ENCODE results near the gene RAB25.

Gene RAB25

GRCh38 chr1:156051011-156051725 lies 9.8 kb upstream of the RAB25 start:
- TF ChIP-seq CTCF (IDR thresholded peaks at IDR 0.05; ENCODE audit: insufficient read depth, low read length, poor library complexity, severe bottlenecking): no peak
- no peak for TF ChIP-seq EZH2phosphoT487 (conservative IDR thresholded peaks at IDR 0.05; ENCODE audit: low read length)
- H3F3A ChIP-seq (ENCODE audit: insufficient read depth): peaks cover 10% of the 10 kb centered on the region
- H3K9ac ChIP-seq (ENCODE audit: low read length): no peak overlapping the region
- H3K36me3 ChIP-seq (ENCODE audit: low read length): peaks cover 2% of the 10 kb centered on the region; the same call in 1 of the 2 replicates
- no peak overlapping the region for H3K4me3 ChIP-seq (ENCODE audit: insufficient read depth, low read length, poor library complexity, severe bottlenecking)
- H3K9me3 ChIP-seq (ENCODE audit: insufficient read depth, low read length): no peaks in the 10 kb centered on the region
- no peak overlapping the region for H3K4me2 ChIP-seq (ENCODE audit: low read depth, low read length, poor library complexity, severe bottlenecking)
- H3K79me2 ChIP-seq (ENCODE audit: insufficient read depth, low read length): peaks cover 13% of the 10 kb centered on the region
- no peaks in the 10 kb centered on the region for H4K20me1 ChIP-seq (ENCODE audit: low read depth, low read length)
- H3K27me3 ChIP-seq (ENCODE audit: low read length): no peaks in the 10 kb centered on the region
- H2AFZ ChIP-seq (ENCODE audit: low read depth, low read length, severe bottlenecking): no peak overlapping the region
- no peaks in the 10 kb centered on the region for H3K9me2 ChIP-seq (replicated peaks; ENCODE audit: insufficient read depth, low read length)
- H3K27ac ChIP-seq (ENCODE audit: low read depth, low read length): no peak overlapping the region

- TF ChIP-seq EZH2phosphoT487 (conservative IDR thresholded peaks at IDR 0.05; ENCODE audit: low read length) (no peak), CTCF (IDR thresholded peaks at IDR 0.05; ENCODE audit: insufficient read depth, low read length, poor library complexity, severe bottlenecking) (no peak)
- H3K36me3 ChIP-seq (ENCODE audit: low read length): no peaks in the 10 kb centered on the region
- H3K9ac ChIP-seq (ENCODE audit: low read length): peak overlapping the region; percentile 91
- peak overlapping the region; percentile 68 for H3K4me2 ChIP-seq (ENCODE audit: low read depth, low read length, poor library complexity, severe bottlenecking)
- H3F3A ChIP-seq (ENCODE audit: insufficient read depth): peaks cover 10% of the 10 kb centered on the region
- no peaks in the 10 kb centered on the region for H3K27me3 ChIP-seq (ENCODE audit: low read length)
- peak overlapping the region; percentile 52 for H3K27ac ChIP-seq (ENCODE audit: low read depth, low read length)
- H3K9me3 ChIP-seq (ENCODE audit: insufficient read depth, low read length): no peaks in the 10 kb centered on the region
- H3K4me3 ChIP-seq (ENCODE audit: insufficient read depth, low read length, poor library complexity, severe bottlenecking): peak overlapping the region; percentile 83
- no peaks in the 10 kb centered on the region for H4K20me1 ChIP-seq (ENCODE audit: low read depth, low read length)
- no peaks in the 10 kb centered on the region for H3K9me2 ChIP-seq (replicated peaks; ENCODE audit: insufficient read depth, low read length)
- peak overlapping the region; percentile 22 for H2AFZ ChIP-seq (ENCODE audit: low read depth, low read length, severe bottlenecking)
- H3K79me2 ChIP-seq (ENCODE audit: insufficient read depth, low read length): peaks cover 13% of the 10 kb centered on the region
Observed at GRCh38 chr1:156052862-156053767, 7.8 kb upstream of the RAB25 start.

- Histone ChIP-seq H3K9me3 (ENCODE audit: insufficient read depth, low read length) (no peaks in the 10 kb centered on the region), H3K79me2 (ENCODE audit: insufficient read depth, low read length) (peaks cover 13% of the 10 kb centered on the region), H3K9ac (ENCODE audit: low read length) (peak within 1 kb of the TSS; percentile 91), H3F3A (ENCODE audit: insufficient read depth) (peaks cover 10% of the 10 kb centered on the region), H2AFZ (ENCODE audit: low read depth, low read length, severe bottlenecking) (peak within 1 kb of the TSS; percentile 81), H3K4me2 (ENCODE audit: low read depth, low read length, poor library complexity, severe bottlenecking) (peak within 1 kb of the TSS; percentile 98), H3K27me3 (ENCODE audit: low read length) (no peaks in the 10 kb centered on the region), H3K9me2 (replicated peaks; ENCODE audit: insufficient read depth, low read length) (no peaks in the 10 kb centered on the region), H3K27ac (ENCODE audit: low read depth, low read length) (peak within 1 kb of the TSS; percentile 88), H3K36me3 (ENCODE audit: low read length) (no peaks in the 10 kb centered on the region), H4K20me1 (ENCODE audit: low read depth, low read length) (no peaks in the 10 kb centered on the region), H3K4me3 (ENCODE audit: insufficient read depth, low read length, poor library complexity, severe bottlenecking) (peak within 1 kb of the TSS; percentile 84)
- no peak for TF ChIP-seq EZH2phosphoT487 (conservative IDR thresholded peaks at IDR 0.05; ENCODE audit: low read length)
- peak; percentile 35 for TF ChIP-seq CTCF (IDR thresholded peaks at IDR 0.05; ENCODE audit: insufficient read depth, low read length, poor library complexity, severe bottlenecking)
Observed at GRCh38 chr1:156053768-156054499, 7.0 kb upstream of the RAB25 start, which contains the start of gene UBQLN4. Gene UBQLN4, minus strand, starts transcription at chr1:156053798. Its CDS starts 97 bp downstream, at chr1:156053701.
